A549 (cell line): ENCODE data around the gene PLAC8L1. TPM values are rescaled to one million over a fixed set of nuclear protein-coding genes. Genes with fewer than 3 reads are reported as not detected.

Source experiments
- ATAC-seq, 2 experiments: fragments of 200-7000 bp in 1 of 2; fragments of >200 bp in 1 of 2; cut with Nextera tagmentation in 1 of 2; cut with Tn5 transposase in 1 of 2; 3 replicates each; pipeline versions ENCODE4 v1.8.0 to v1.9.1; 2018 to 2020; ENCODE audit warnings: mild to moderate bottlenecking in 1 of 2, moderate library complexity in 1 of 2
- CTCF ChIA-PET: fragments of 300-600 bp; sonication (Branson Sonifier 250); formaldehyde crosslinking; extraction: SDS; loops from one replicate; lab custom pipeline; 2021; ENCODE audit warnings: antibody characterized with exemption, inconsistent platforms; lab: Yijun Ruan, JAX
- POLR2A ChIA-PET: fragments of 350-600 bp; formaldehyde crosslinking; extraction: SDS; loops from one replicate; lab custom pipeline; 2021; ENCODE audit warnings: antibody characterized with exemption, inconsistent platforms; lab: Yijun Ruan, JAX
- DNase-seq, 2 experiments: peaks; one replicate each; pipeline versions ENCODE4 v3.0.0 to v3.0.0-alpha.2; 2011 to 2016; ENCODE audit warnings: low read depth in 1 of 2, low spot score in 1 of 2
- FAIRE-seq: peaks from 2 replicates; lab custom pipeline; 2011; peaks lifted over from hg19 to GRCh38; lab: Jason Lieb, UNC
- H3K27ac ChIP-seq, 2 experiments: fragments of >200 bp; sonication (Bioruptor Twin); formaldehyde crosslinking; 3 replicates each; pipeline ENCODE4 v1.5.1; 2016 to 2017
- H3K4me1 ChIP-seq: fragments of >200 bp; sonication (Bioruptor Twin); formaldehyde crosslinking; 3 replicates; pipeline ENCODE4 v1.6.1; 2016
- H3K4me2 ChIP-seq: fragments of >200 bp; sonication (Bioruptor Twin); formaldehyde crosslinking; 3 replicates; pipeline ENCODE4 v1.6.1; 2016
- H3K4me3 ChIP-seq: fragments of >200 bp; sonication (Bioruptor Twin); formaldehyde crosslinking; 3 replicates; pipeline ENCODE4 v1.5.1; 2016
- H3K9me3 ChIP-seq: fragments of >200 bp; sonication (Bioruptor Twin); formaldehyde crosslinking; 3 replicates; pipeline ENCODE4 v1.6.1; 2016
- ATOH8 ChIP-seq: fragments of 250-450 bp; sonication (Bioruptor Pico); IDR thresholded peaks from 2 replicates; pipeline ENCODE4 v1.5.0; 2020; ENCODE audit warnings: low read depth, mild to moderate bottlenecking, moderate library complexity
- BHLHE40 ChIP-seq: IDR thresholded peaks from 2 replicates; pipeline ENCODE4 v1.6.1; 2012; ENCODE audit warnings: low read depth, low read length, inconsistent platforms
- CEBPB ChIP-seq, 2 experiments: fragments of >200 bp in 1 of 2; sonication (Bioruptor Twin) in 1 of 2; formaldehyde crosslinking in 1 of 2; IDR thresholded peaks; 2 replicates each; pipeline ENCODE4 v1.6.1; 2012 to 2016
- FOSB ChIP-seq: fragments of 250-450 bp; sonication (Bioruptor Pico); IDR thresholded peaks from 2 replicates; pipeline ENCODE4 v1.5.0; 2020; ENCODE audit warnings: mild to moderate bottlenecking, moderate library complexity
- FOXS1 ChIP-seq: fragments of 250-450 bp; sonication (Bioruptor Pico); IDR thresholded peaks from 2 replicates; pipeline ENCODE4 v1.5.0; 2020; ENCODE audit warnings: mild to moderate bottlenecking, moderate library complexity
- HOXA7 ChIP-seq: fragments of 250-450 bp; sonication (Bioruptor Pico); IDR thresholded peaks from 2 replicates; pipeline ENCODE4 v1.5.0; 2020; ENCODE audit warnings: mild to moderate bottlenecking, moderate library complexity
- JUN ChIP-seq, 2 experiments: fragments of >200 bp; sonication (Bioruptor Twin); formaldehyde crosslinking; IDR thresholded peaks; 2 replicates in 1 of 2; 3 replicates in 1 of 2; pipeline ENCODE4 v1.6.1; 2016 to 2017
- JUNB ChIP-seq: fragments of >200 bp; sonication (Bioruptor Twin); formaldehyde crosslinking; IDR thresholded peaks from 2 replicates; pipeline ENCODE4 v1.6.1; 2016
- MAZ ChIP-seq: fragments of 150-350 bp; IDR thresholded peaks from 2 replicates; pipeline ENCODE4 v1.6.1; 2014; ENCODE audit warnings: antibody characterized with exemption, low read depth, low read length, borderline replicate concordance
- MYC ChIP-seq: IDR thresholded peaks from 2 replicates; pipeline ENCODE4 v1.6.1; 2012; ENCODE audit warnings: mild to moderate bottlenecking, inconsistent platforms, low read length, improper control_type of control experiment, borderline replicate concordance
- NR3C1 ChIP-seq: fragments of >200 bp; sonication (Bioruptor Twin); formaldehyde crosslinking; IDR thresholded peaks from 3 replicates; pipeline ENCODE4 v1.6.1; 2017
- RAD21 ChIP-seq, 2 experiments: fragments of >200 bp in 1 of 2; sonication (Bioruptor Twin) in 1 of 2; formaldehyde crosslinking in 1 of 2; IDR thresholded peaks in 1 of 2; conservative IDR thresholded peaks in 1 of 2; 2 replicates in 1 of 2; 3 replicates in 1 of 2; pipeline ENCODE4 v1.6.1; 2012 to 2018; ENCODE audit warnings: inconsistent platforms in 1 of 2
- RARB ChIP-seq: fragments of 250-450 bp; sonication (Bioruptor Pico); IDR thresholded peaks from 2 replicates; pipeline ENCODE4 v1.8.0; 2021; ENCODE audit warnings: mild to moderate bottlenecking, moderate library complexity
- RNF2 ChIP-seq: fragments of 200-600 bp; sonication (generic); IDR thresholded peaks from 2 replicates; pipeline ENCODE4 v1.6.1; 2016; ENCODE audit warnings: low read depth, mild to moderate bottlenecking, antibody characterized with exemption, moderate library complexity, borderline replicate concordance
- SREBF2 ChIP-seq: fragments of 450-650 bp; IDR thresholded peaks from 2 replicates; pipeline ENCODE4 v1.6.1; 2014; ENCODE audit warnings: mild to moderate bottlenecking, moderate library complexity
- ZFP36 ChIP-seq: fragments of 450-650 bp; IDR thresholded peaks from 2 replicates; pipeline ENCODE4 v1.6.1; 2014; ENCODE audit warnings: borderline replicate concordance; ENCODE audit not compliant: partially characterized antibody
- WGBS: methylation state at CpG from one replicate; pipeline ENCODE4 v1.1.6; 2017; ENCODE audit errors: missing lambda C conversion rate; 5-methylcytosine and 5-hydroxymethylcytosine counted together
- polyA minus RNA-seq: library from RNA; depleted of rRNA, polyadenylated mRNA; stranded (reverse); fragments of >200 nt; gene quantifications from 2 replicates; pipeline ENCODE4 v1.2.3, GENCODE V29; 2011; rRNA and poly(A)+ RNA removed
- polyA plus RNA-seq, 4 experiments: library from polyadenylated mRNA; depleted of rRNA in 3 of 4; stranded (reverse); fragments of >200 nt; fragmentation: RNase III in 1 of 4; extraction: RNeasy Plus Mini Kit Qiagen cat#74134 plus additional on column Dnase treatment in 1 of 4; gene quantifications; 2 replicates in 3 of 4; 3 replicates in 1 of 4; pipeline ENCODE4 v1.2.3, GENCODE V29; 2011 to 2017
- TF ChIP-seq, protein P1 (sequence below): fragments of 150-350 bp; IDR thresholded peaks from 2 replicates; pipeline ENCODE4 v1.6.1; 2014; ENCODE audit warnings: low read depth, mild to moderate bottlenecking, low read length
- TF ChIP-seq, protein P2 (sequence below): fragments of 450-650 bp; IDR thresholded peaks from 2 replicates; pipeline ENCODE4 v1.6.1; 2014; ENCODE audit warnings: antibody characterized with exemption

PLAC8L1 gene, protein sequence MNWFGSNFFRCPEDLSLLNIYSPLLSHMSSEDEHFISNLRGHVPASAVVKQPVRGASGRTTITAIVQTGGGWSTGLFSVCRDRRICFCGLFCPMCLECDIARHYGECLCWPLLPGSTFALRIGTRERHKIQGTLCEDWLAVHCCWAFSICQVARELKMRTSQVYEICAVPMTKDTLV
- polyA plus RNA-seq (2011; rRNA removed) (0.70 and 0.74 TPM in 2 replicates), polyA plus RNA-seq (2017; fragmentation: RNase III; extraction: RNeasy Plus Mini Kit Qiagen cat#74134 plus additional on column Dnase treatment) (0.34 to 0.84 TPM (median 0.41 TPM) in 3 replicates), polyA minus RNA-seq (not detected in 2 replicates)
- polyA plus RNA-seq (2012; cell fraction: cytosol; rRNA removed): 0.47 and 0.50 TPM in 2 replicates
- polyA plus RNA-seq (2012; cell fraction: nucleus; rRNA removed): 1.4 and 4.1 TPM in 2 replicates

DNA sequence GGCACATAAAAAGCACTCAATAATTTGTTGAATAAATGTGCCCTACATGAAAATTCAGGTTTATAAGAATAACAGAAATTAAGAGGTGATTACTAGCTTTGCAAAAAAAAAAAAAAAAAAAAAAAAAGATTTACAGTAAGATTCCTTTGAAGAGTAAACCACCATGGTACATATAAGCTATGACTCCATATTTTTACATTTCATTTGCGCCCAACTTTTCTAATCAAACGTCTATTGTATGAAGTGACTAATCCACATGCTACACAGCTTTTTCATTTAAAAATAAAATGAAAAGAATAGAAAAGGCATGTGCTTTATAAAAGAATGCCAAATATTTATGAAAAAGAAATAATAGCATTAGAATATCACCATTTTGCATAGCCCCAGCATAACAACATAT is at the start of gene PLAC8L1:
Gene PLAC8L1 (minus strand): TSS at position 101 of the 400 bp plus-strand sequence. CDS start 1,266 bp downstream, outside the sequence.
- CTCF ChIA-PET: interaction anchor here (0.7 to 1.7 kb wide), 2 partner anchors 8 to 1901 kb away, joined by 3 to 5 read pairs; no protein-coding TSS in a partner anchor
- no peaks in the 10 kb centered on the region for H3K9me3 ChIP-seq
- no peak for DNase-seq
- H3K4me1 ChIP-seq: no peaks in the 10 kb centered on the region
- FAIRE-seq: no peak
- no peak for TF ChIP-seq MAZ
- TF ChIP-seq MYC: no peak
- TF ChIP-seq HOXA7 (CRISPR knock-in tag): no peak
- TF ChIP-seq NR3C1: no peak
- no peak for TF ChIP-seq BHLHE40
- no peak for TF ChIP-seq ZFP36
- no peak for TF ChIP-seq SREBF2
- TF ChIP-seq, protein P1, sequence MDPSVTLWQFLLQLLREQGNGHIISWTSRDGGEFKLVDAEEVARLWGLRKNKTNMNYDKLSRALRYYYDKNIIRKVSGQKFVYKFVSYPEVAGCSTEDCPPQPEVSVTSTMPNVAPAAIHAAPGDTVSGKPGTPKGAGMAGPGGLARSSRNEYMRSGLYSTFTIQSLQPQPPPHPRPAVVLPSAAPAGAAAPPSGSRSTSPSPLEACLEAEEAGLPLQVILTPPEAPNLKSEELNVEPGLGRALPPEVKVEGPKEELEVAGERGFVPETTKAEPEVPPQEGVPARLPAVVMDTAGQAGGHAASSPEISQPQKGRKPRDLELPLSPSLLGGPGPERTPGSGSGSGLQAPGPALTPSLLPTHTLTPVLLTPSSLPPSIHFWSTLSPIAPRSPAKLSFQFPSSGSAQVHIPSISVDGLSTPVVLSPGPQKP: no peak
- TF ChIP-seq, protein P2, sequence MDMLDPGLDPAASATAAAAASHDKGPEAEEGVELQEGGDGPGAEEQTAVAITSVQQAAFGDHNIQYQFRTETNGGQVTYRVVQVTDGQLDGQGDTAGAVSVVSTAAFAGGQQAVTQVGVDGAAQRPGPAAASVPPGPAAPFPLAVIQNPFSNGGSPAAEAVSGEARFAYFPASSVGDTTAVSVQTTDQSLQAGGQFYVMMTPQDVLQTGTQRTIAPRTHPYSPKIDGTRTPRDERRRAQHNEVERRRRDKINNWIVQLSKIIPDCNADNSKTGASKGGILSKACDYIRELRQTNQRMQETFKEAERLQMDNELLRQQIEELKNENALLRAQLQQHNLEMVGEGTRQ: no peak
- no peak for TF ChIP-seq FOXS1 (CRISPR knock-in tag)
- TF ChIP-seq RNF2: no peak
- no peak for TF ChIP-seq RARB (CRISPR knock-in tag)
- TF ChIP-seq JUNB: no peak
- no peak for TF ChIP-seq JUN (IDR thresholded peaks at IDR 0.05)
- TF ChIP-seq, all 56 proteins: peak for 0
- POLR2A ChIA-PET: interaction anchor here (0.5 kb wide), 1 partner anchor 32 kb away, joined by 4 read pairs; no protein-coding TSS in a partner anchor
- Histone ChIP-seq H3K4me2 (no peak within 1 kb of the TSS), H3K27ac (no peak within 1 kb of the TSS), H3K4me3 (no peak within 1 kb of the TSS)
- no peak for ATAC-seq
- 89% methylated on average over 2 of the region's 2 CpGs for WGBS

DNA sequence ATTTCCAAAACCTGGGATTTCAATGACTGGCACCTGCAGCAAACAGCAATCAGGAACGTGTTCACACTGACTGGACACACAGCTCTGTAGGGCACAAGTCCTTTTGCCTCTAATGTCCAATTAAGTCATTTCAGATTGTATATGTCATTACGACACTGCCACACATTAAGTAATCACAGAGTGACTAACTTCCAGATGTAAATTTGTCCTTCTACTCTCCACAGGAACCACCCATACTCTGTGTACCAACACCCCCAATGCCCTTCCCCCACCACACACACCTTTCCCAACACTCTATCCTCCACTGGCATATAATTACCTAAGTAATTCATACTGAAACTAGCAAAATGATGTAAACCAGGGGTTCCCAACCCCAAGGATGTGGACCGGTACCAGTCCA is 46.6 kb upstream of the PLAC8L1 start:
- H3K4me2 ChIP-seq: no peak overlapping the region
- H3K27ac ChIP-seq: no peak overlapping the region
- ATAC-seq (no peak), FAIRE-seq (no peak), DNase-seq (no peak)
- CTCF ChIA-PET: interaction anchor here (1.3 to 3.4 kb wide), 2 partner anchors 12 to 25 kb away, joined by 3 to 10 read pairs; no protein-coding TSS in a partner anchor
- POLR2A ChIA-PET: no interaction called here
- WGBS: 67% methylated on average over 3 of the region's 3 CpGs
- H3K4me1 ChIP-seq: no peaks in the 10 kb centered on the region
- no peak overlapping the region for H3K4me3 ChIP-seq
- no peak for TF ChIP-seq ATOH8 (CRISPR knock-in tag)
- no peak for TF ChIP-seq RAD21 (conservative IDR thresholded peaks at IDR 0.05 in 1 of 2, IDR thresholded peaks at IDR 0.05 in 1 of 2)
- TF ChIP-seq, protein P1: no peak
- H3K9me3 ChIP-seq: no peaks in the 10 kb centered on the region

- FAIRE-seq: no peak
- peak in 1 of 2 experiments; percentile 8 for DNase-seq
Observed at GRCh38 chr5:146137967-146138403, 32.6 kb upstream of the PLAC8L1 start.

More at GRCh38 chr5:146137967-146138403, 32.6 kb upstream of the PLAC8L1 start:
- H3K9me3 ChIP-seq: no peaks in the 10 kb centered on the region
- no peak overlapping the region for H3K4me2 ChIP-seq
- no peak overlapping the region for H3K27ac ChIP-seq
- POLR2A ChIA-PET: interaction anchor here (0.6 kb wide), 1 partner anchor 33 kb away, joined by 4 read pairs; the partner anchor contains the start of gene PLAC8L1
- TF ChIP-seq CEBPB (IDR thresholded peaks at IDR 0.05) (peak; percentile 40 to 66; a peak in 3 of 4 replicates), FOSB (CRISPR knock-in tag) (no peak)
- peak in 1 of 2 experiments; percentile 48; a peak in 3 of 6 replicates for ATAC-seq
- 72% methylated on average over 8 of the region's 8 CpGs for WGBS
- peaks cover 9% of the 10 kb centered on the region for H3K4me1 ChIP-seq
- H3K4me3 ChIP-seq: no peak overlapping the region
- CTCF ChIA-PET: no interaction called here
